Measurements from ENCODE around the gene ARHGEF37.
"Not testable (repeated sequence)": the region's sequence is repeated elsewhere in the genome, so short reads cannot be mapped to it uniquely, and the experiment has no call there.

Gene ARHGEF37

GRCh38 chr5:149632311-149633251, 51.3 kb downstream of the ARHGEF37 start:
- no peak for DNase-seq

GRCh38 chr5:149633476-149634350, 52.4 kb downstream of the ARHGEF37 start:
- no peak for DNase-seq

- DNase-seq = no peak
These were observed 54.1 kb downstream of the ARHGEF37 start for GRCh38 chr5:149635394-149635793.

- no peak for DNase-seq
These were observed 55.0 kb downstream of the ARHGEF37 start for GRCh38 chr5:149636191-149636860.

- peak; percentile 93 for DNase-seq
These were observed 55.6 kb downstream of the ARHGEF37 start for GRCh38 chr5:149636861-149637246.

GRCh38 chr5:149638136-149638535, 56.8 kb downstream of the ARHGEF37 start:
- no peak for DNase-seq

GRCh38 chr5:149638546-149639241, 57.4 kb downstream of the ARHGEF37 start:
- DNase-seq = no peak

GRCh38 chr5:149639737-149640136, 58.4 kb downstream of the ARHGEF37 start:
- DNase-seq = no peak

- DNase-seq = no peak
These were observed 59.2 kb downstream of the ARHGEF37 start for GRCh38 chr5:149640350-149640999.

GRCh38 chr5:149641000-149641576, 59.8 kb downstream of the ARHGEF37 start:
- no peak for DNase-seq

GRCh38 chr5:149641600-149641999, 60.3 kb downstream of the ARHGEF37 start:
- no peak for DNase-seq

GRCh38 chr5:149643781-149644180, 62.5 kb downstream of the ARHGEF37 start:
- DNase-seq = no peak

GRCh38 chr5:149644629-149645028, 63.3 kb downstream of the ARHGEF37 start:
- DNase-seq = no peak

GRCh38 chr5:149645236-149645635, 63.9 kb downstream of the ARHGEF37 start:
- DNase-seq = no peak

GRCh38 chr5:149645725-149646124, 64.4 kb downstream of the ARHGEF37 start:
- no peak for DNase-seq

- DNase-seq = peak; percentile 45
These were observed 65.3 kb downstream of the ARHGEF37 start for GRCh38 chr5:149646564-149646963.

- no peak for DNase-seq
These were observed 66.0 kb downstream of the ARHGEF37 start for GRCh38 chr5:149647334-149647733.

GRCh38 chr5:149648464-149649393, 67.4 kb downstream of the ARHGEF37 start:
- DNase-seq = peak; percentile 41

GRCh38 chr5:149649730-149650129, 68.4 kb downstream of the ARHGEF37 start:
- DNase-seq = not testable (repeated sequence)

- DNase-seq = peak; percentile 70
These were observed 70.4 kb downstream of the ARHGEF37 start for GRCh38 chr5:149651686-149652085.

Data from eye (tissue), 1 donor.